ENCODE data around the gene PREX1.
"Not testable (repeated sequence)": the region's sequence is repeated elsewhere in the genome, so short reads cannot be mapped to it uniquely, and the experiment has no call there.

Gene PREX1

GRCh38 chr20:48599106-48599747 is 228.6 kb downstream of the PREX1 start:
- no peak for DNase-seq

- DNase-seq: not testable (repeated sequence)
Observed at GRCh38 chr20:48598303-48598941, 229.4 kb downstream of the PREX1 start.

GRCh38 chr20:48597521-48598302 is 230.1 kb downstream of the PREX1 start:
- no peak for DNase-seq

GRCh38 chr20:48596334-48596898 is 231.4 kb downstream of the PREX1 start:
- no peak for DNase-seq

GRCh38 chr20:48595495-48596333 is 232.1 kb downstream of the PREX1 start:
- no peak for DNase-seq

- no peak for DNase-seq
Observed at GRCh38 chr20:48594533-48594932, 233.3 kb downstream of the PREX1 start.

- DNase-seq: no peak
Observed at GRCh38 chr20:48592107-48592940, 235.5 kb downstream of the PREX1 start.

- DNase-seq: no peak
Observed at GRCh38 chr20:48586730-48587129, 241.1 kb downstream of the PREX1 start.

GRCh38 chr20:48585061-48585870 is 242.5 kb downstream of the PREX1 start:
- no peak for DNase-seq

- no peak for DNase-seq
Observed at GRCh38 chr20:48584391-48585060, 243.3 kb downstream of the PREX1 start.

- DNase-seq: no peak
Observed at GRCh38 chr20:48583801-48584200, 244.0 kb downstream of the PREX1 start.

GRCh38 chr20:48583171-48583570 is 244.6 kb downstream of the PREX1 start:
- no peak for DNase-seq

GRCh38 chr20:48582673-48582985 is 245.2 kb downstream of the PREX1 start:
- DNase-seq: no peak

GRCh38 chr20:48581167-48581566 is 246.6 kb downstream of the PREX1 start:
- DNase-seq: no peak

GRCh38 chr20:48578397-48579098 is 249.3 kb downstream of the PREX1 start:
- DNase-seq: no peak

- DNase-seq: no peak
Observed at GRCh38 chr20:48577557-48577956, 250.2 kb downstream of the PREX1 start.

GRCh38 chr20:48574383-48574782 is 253.4 kb downstream of the PREX1 start:
- DNase-seq: no peak
